WTC11 (cell line): ENCODE results near the gene HSDL2. TPM values are rescaled to one million over a fixed set of nuclear protein-coding genes. Genes with fewer than 3 reads are reported as not detected.

Experiments
- ATAC-seq: fragments of 200-7000 bp; cut with Tn5 transposase; 2 replicates; pipeline ENCODE4 v1.10.0; 2021; ENCODE audit warnings: mild to moderate bottlenecking, moderate library complexity
- CTCF ChIA-PET: fragments of 300-600 bp; sonication (Branson Sonifier 250); formaldehyde crosslinking; loops from one replicate; lab custom pipeline; 2021; ENCODE audit warnings: antibody characterized with exemption; lab: Charles Lee
- POLR2A ChIA-PET: fragments of 350-600 bp; sonication (Branson Sonifier 250); formaldehyde crosslinking; loops from one replicate; lab custom pipeline; 2021; ENCODE audit warnings: antibody characterized with exemption; lab: Charles Lee
- DNase-seq: peaks from one replicate; pipeline ENCODE4 v3.0.0; 2021; ENCODE audit warnings: low spot score
- H3K27ac Mint-ChIP-seq: 2 replicates; pipeline ENCODE4 v1.8.0; 2021; ENCODE audit warnings: mixed read lengths
- H3K27me3 Mint-ChIP-seq: 2 replicates; pipeline ENCODE4 v1.8.0; 2021; ENCODE audit warnings: low read depth, mild to moderate bottlenecking, moderate library complexity, mixed read lengths
- H3K36me3 Mint-ChIP-seq: 2 replicates; pipeline ENCODE4 v1.8.0; 2021; ENCODE audit warnings: mixed read lengths
- H3K4me1 Mint-ChIP-seq: 2 replicates; pipeline ENCODE4 v1.8.0; 2022; ENCODE audit warnings: mixed read lengths
- H3K4me3 Mint-ChIP-seq: 2 replicates; pipeline ENCODE4 v1.8.0; 2021; ENCODE audit warnings: mild to moderate bottlenecking, moderate library complexity, mixed read lengths
- H3K9me3 Mint-ChIP-seq: 2 replicates; pipeline ENCODE4 v1.8.0; 2021; ENCODE audit warnings: mixed read lengths
- JUN ChIP-seq: sonication (generic); formaldehyde crosslinking; IDR thresholded peaks from 2 replicates; pipeline ENCODE4 v1.8.0; 2023; ENCODE audit warnings: mild to moderate bottlenecking, missing genetic modification reagents
- NFYB ChIP-seq: sonication (generic); formaldehyde crosslinking; conservative IDR thresholded peaks from 2 replicates; pipeline ENCODE4 v1.8.0; 2022; ENCODE audit warnings: low read depth, missing genetic modification reagents
- OVOL2 ChIP-seq: fragments of 250-450 bp; sonication (Bioruptor Pico); IDR thresholded peaks from 2 replicates; pipeline ENCODE4 v1.9.0; 2021; ENCODE audit warnings: mild to moderate bottlenecking, borderline replicate concordance
- TEAD4 ChIP-seq: sonication (generic); formaldehyde crosslinking; IDR thresholded peaks from 2 replicates; pipeline ENCODE4 v1.8.0; 2022; ENCODE audit warnings: mild to moderate bottlenecking, missing genetic modification reagents
- total RNA-seq: library from RNA; stranded (reverse); gene quantifications from 3 replicates; pipeline ENCODE4 v1.2.3, GENCODE V29; 2021
- TF ChIP-seq, protein P1 (sequence below): fragments of 250-450 bp; sonication (Bioruptor Pico); IDR thresholded peaks from 2 replicates; pipeline ENCODE4 v1.9.0; 2021; ENCODE audit warnings: mild to moderate bottlenecking, borderline replicate concordance
- TF ChIP-seq, protein P2 (sequence below): fragments of 250-450 bp; sonication (Bioruptor Pico); conservative IDR thresholded peaks from 2 replicates; pipeline ENCODE4 v1.9.0; 2021; ENCODE audit warnings: mild to moderate bottlenecking
- TF ChIP-seq, protein P3 (sequence below): sonication (generic); formaldehyde crosslinking; IDR thresholded peaks from 2 replicates; pipeline ENCODE4 v1.8.1; 2022; ENCODE audit warnings: mild to moderate bottlenecking, missing genetic modification reagents, moderate library complexity, borderline replicate concordance
- TF ChIP-seq, protein P4 (sequence below): sonication (generic); formaldehyde crosslinking; IDR thresholded peaks from 2 replicates; pipeline ENCODE4 v1.8.0; 2022; ENCODE audit warnings: mild to moderate bottlenecking, missing genetic modification reagents
- TF ChIP-seq, protein P5 (sequence below): sonication (generic); formaldehyde crosslinking; conservative IDR thresholded peaks from 2 replicates; pipeline ENCODE4 v1.8.1; 2022; ENCODE audit warnings: mild to moderate bottlenecking, missing genetic modification reagents
- TF ChIP-seq, protein P6 (sequence below): fragments of 250-450 bp; sonication (Bioruptor Pico); IDR thresholded peaks from 2 replicates; pipeline ENCODE4 v2.1.2; 2022; ENCODE audit warnings: mild to moderate bottlenecking, moderate library complexity

HSDL2 gene
- total RNA-seq, 1 experiment from 2014 or later = 13.8 TPM

DNA sequence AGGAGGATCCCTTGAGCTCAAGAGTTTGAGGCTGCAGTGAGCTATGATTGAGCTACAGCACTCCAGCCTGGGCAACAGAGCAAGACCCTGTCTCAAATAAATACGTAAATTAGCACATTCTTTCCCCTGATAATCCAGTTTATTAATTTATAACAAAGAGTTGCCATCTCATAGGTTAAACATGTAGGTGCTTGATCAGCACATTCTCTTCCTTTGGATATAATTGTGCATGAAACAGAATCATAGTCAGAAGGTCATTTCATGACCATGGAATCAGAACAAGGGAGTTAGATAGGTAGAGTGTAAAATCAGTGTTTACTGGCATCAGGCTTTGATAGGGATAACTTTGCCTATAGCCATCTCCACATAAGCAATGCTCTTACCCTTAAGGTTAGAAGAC lies 63.7 kb downstream of the HSDL2 start (continued):
- TF ChIP-seq, protein P1, sequence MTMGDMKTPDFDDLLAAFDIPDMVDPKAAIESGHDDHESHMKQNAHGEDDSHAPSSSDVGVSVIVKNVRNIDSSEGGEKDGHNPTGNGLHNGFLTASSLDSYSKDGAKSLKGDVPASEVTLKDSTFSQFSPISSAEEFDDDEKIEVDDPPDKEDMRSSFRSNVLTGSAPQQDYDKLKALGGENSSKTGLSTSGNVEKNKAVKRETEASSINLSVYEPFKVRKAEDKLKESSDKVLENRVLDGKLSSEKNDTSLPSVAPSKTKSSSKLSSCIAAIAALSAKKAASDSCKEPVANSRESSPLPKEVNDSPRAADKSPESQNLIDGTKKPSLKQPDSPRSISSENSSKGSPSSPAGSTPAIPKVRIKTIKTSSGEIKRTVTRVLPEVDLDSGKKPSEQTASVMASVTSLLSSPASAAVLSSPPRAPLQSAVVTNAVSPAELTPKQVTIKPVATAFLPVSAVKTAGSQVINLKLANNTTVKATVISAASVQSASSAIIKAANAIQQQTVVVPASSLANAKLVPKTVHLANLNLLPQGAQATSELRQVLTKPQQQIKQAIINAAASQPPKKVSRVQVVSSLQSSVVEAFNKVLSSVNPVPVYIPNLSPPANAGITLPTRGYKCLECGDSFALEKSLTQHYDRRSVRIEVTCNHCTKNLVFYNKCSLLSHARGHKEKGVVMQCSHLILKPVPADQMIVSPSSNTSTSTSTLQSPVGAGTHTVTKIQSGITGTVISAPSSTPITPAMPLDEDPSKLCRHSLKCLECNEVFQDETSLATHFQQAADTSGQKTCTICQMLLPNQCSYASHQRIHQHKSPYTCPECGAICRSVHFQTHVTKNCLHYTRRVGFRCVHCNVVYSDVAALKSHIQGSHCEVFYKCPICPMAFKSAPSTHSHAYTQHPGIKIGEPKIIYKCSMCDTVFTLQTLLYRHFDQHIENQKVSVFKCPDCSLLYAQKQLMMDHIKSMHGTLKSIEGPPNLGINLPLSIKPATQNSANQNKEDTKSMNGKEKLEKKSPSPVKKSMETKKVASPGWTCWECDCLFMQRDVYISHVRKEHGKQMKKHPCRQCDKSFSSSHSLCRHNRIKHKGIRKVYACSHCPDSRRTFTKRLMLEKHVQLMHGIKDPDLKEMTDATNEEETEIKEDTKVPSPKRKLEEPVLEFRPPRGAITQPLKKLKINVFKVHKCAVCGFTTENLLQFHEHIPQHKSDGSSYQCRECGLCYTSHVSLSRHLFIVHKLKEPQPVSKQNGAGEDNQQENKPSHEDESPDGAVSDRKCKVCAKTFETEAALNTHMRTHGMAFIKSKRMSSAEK (CRISPR knock-in tag) = no peak
- TF ChIP-seq, protein P2, sequence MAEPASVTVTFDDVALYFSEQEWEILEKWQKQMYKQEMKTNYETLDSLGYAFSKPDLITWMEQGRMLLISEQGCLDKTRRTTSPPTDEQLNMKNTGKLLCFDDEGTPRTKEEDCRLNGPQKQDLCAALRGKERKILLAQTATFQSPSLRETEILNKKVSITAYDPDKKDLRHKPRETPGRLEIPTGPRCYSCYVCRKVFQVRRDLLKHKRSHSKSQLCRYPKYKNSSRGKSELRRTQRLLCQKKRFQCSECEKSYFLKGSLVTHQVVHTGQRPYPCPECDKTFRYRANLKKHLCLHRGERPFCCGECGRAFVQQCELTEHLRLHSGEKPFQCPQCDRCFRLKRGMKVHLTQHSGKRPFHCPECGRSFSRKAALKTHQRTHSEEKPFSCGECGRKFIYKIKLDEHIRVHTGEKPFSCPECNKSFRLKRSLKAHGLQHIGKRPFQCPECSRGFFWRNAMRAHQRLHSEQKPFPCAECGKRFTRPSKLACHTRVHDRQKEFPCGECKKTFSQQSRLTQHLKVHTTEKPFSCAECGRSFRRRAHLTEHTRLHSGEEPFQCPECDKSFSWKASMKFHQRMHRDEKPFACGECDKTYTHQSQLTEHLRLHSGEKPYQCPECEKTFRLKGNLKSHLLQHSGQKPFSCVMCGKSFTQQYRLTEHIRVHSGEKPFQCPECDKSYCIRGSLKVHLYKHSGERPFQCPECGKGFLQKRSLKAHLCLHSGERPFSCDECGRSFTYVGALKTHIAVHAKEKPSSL (CRISPR knock-in tag) = no peak
- TF ChIP-seq TEAD4 (CRISPR knock-in tag) = no peak

DNA sequence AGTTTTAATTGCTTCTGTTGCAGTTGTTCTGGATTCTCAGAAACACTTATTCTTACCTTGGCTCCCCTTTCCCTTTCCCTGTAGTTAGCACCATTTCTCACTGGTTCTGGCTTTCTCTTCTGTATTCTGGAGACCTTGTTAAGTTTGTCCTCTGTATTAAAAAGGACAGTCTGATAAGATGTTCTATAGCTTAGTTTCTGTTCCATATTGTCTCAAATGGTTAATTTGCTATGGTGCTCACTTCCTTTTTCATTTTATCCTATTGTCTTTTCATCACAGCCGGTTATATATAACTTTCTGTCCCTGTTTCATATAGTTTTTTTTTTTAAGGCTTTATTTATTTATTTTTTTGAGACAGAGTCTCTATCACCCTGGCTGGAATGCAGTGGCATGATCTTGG lies 65.3 kb downstream of the HSDL2 start:
- ChIA-PET POLR2A (no interaction called here), CTCF (interaction anchor here (0.8 kb wide), 1 partner anchor 355 kb away, joined by 3 read pairs; no protein-coding TSS in a partner anchor)
- Mint-ChIP-seq H3K27me3 (no peaks in the 10 kb centered on the region), H3K27ac (no peak overlapping the region), H3K4me3 (no peak overlapping the region), H3K9me3 (no peaks in the 10 kb centered on the region), H3K4me1 (no peaks in the 10 kb centered on the region), H3K36me3 (no peaks in the 10 kb centered on the region)
- DNase-seq (no peak), ATAC-seq (no peak)
- no peak for TF ChIP-seq NFYB (CRISPR knock-in tag)
- TF ChIP-seq, protein P3, sequence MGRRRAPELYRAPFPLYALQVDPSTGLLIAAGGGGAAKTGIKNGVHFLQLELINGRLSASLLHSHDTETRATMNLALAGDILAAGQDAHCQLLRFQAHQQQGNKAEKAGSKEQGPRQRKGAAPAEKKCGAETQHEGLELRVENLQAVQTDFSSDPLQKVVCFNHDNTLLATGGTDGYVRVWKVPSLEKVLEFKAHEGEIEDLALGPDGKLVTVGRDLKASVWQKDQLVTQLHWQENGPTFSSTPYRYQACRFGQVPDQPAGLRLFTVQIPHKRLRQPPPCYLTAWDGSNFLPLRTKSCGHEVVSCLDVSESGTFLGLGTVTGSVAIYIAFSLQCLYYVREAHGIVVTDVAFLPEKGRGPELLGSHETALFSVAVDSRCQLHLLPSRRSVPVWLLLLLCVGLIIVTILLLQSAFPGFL (CRISPR knock-in tag) = no peak
- TF ChIP-seq, protein P4, sequence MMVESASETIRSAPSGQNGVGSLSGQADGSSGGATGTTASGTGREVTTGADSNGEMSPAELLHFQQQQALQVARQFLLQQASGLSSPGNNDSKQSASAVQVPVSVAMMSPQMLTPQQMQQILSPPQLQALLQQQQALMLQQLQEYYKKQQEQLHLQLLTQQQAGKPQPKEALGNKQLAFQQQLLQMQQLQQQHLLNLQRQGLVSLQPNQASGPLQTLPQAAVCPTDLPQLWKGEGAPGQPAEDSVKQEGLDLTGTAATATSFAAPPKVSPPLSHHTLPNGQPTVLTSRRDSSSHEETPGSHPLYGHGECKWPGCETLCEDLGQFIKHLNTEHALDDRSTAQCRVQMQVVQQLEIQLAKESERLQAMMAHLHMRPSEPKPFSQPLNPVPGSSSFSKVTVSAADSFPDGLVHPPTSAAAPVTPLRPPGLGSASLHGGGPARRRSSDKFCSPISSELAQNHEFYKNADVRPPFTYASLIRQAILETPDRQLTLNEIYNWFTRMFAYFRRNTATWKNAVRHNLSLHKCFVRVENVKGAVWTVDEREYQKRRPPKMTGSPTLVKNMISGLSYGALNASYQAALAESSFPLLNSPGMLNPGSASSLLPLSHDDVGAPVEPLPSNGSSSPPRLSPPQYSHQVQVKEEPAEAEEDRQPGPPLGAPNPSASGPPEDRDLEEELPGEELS (CRISPR knock-in tag) = no peak
- TF ChIP-seq OVOL2 (CRISPR knock-in tag) = no peak
- TF ChIP-seq, protein P5, sequence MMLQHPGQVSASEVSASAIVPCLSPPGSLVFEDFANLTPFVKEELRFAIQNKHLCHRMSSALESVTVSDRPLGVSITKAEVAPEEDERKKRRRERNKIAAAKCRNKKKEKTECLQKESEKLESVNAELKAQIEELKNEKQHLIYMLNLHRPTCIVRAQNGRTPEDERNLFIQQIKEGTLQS (CRISPR knock-in tag) = no peak

DNA sequence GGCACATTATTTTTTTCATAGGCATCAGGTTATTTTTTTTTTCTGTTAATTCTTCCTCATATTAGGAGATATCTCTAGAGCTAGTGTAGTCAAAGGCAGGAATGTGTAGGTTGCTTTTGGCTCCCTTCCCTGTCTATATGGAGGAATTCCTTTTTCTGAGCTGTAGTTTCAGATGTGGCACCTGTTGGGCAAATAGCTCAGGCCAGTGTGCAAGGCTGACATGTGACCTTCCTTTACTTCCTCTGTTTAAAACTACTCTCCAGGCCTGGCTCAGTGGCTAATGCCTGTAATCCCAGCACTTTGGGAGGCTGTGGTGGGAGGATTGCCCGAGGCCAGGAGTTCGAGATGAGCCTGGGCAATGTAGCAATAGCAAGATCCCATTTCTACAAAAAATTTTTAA lies 66.2 kb downstream of the HSDL2 start:
- ATAC-seq (no peak), DNase-seq (no peak)
- no peak for TF ChIP-seq JUN (CRISPR knock-in tag)
- TF ChIP-seq, protein P6, sequence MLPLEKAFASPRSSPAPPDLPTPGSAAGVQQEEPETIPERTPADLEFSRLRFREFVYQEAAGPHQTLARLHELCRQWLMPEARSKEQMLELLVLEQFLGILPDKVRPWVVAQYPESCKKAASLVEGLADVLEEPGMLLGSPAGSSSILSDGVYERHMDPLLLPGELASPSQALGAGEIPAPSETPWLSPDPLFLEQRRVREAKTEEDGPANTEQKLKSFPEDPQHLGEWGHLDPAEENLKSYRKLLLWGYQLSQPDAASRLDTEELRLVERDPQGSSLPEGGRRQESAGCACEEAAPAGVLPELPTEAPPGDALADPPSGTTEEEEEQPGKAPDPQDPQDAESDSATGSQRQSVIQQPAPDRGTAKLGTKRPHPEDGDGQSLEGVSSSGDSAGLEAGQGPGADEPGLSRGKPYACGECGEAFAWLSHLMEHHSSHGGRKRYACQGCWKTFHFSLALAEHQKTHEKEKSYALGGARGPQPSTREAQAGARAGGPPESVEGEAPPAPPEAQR (CRISPR knock-in tag) = no peak
- Mint-ChIP-seq H3K4me3 (no peak overlapping the region), H3K4me1 (no peaks in the 10 kb centered on the region), H3K36me3 (no peaks in the 10 kb centered on the region), H3K27ac (no peak overlapping the region), H3K9me3 (no peaks in the 10 kb centered on the region), H3K27me3 (no peaks in the 10 kb centered on the region)
- CTCF ChIA-PET = no interaction called here
- POLR2A ChIA-PET = interaction anchor here (0.5 kb wide), 1 partner anchor 156 kb away, joined by 3 read pairs; no protein-coding TSS in a partner anchor
